Activated CD4-positive, CD25-positive, alpha-beta regulatory T cell treated with anti-CD3 and anti-CD28 coated beads, Interleukin-2, amount 50 U/mL, for 72 hours (primary cell): ENCODE measurements around the gene RABGAP1L.
"Not testable (repeated sequence)": the region's sequence is repeated elsewhere in the genome, so short reads cannot be mapped to it uniquely, and the experiment has no call there.

Experiments
- DNase-seq: peaks from one replicate; pipeline ENCODE4 v3.0.0; 2021

Gene RABGAP1L

GRCh38 chr1:174204697-174205308 is 45.5 kb downstream of the RABGAP1L start:
- no peak for DNase-seq

GRCh38 chr1:174206148-174206836 is 47.0 kb downstream of the RABGAP1L start:
- no peak for DNase-seq

GRCh38 chr1:174209347-174210187 is 50.2 kb downstream of the RABGAP1L start:
- DNase-seq = no peak

GRCh38 chr1:174211486-174211885 is 52.2 kb downstream of the RABGAP1L start:
- DNase-seq = no peak

GRCh38 chr1:174215766-174216165 is 56.4 kb downstream of the RABGAP1L start:
- no peak for DNase-seq

GRCh38 chr1:174217248-174217647 is 57.9 kb downstream of the RABGAP1L start:
- DNase-seq = no peak

- no peak for DNase-seq
Observed at GRCh38 chr1:174217787-174218574, 58.7 kb downstream of the RABGAP1L start.

GRCh38 chr1:174218983-174219382 is 59.7 kb downstream of the RABGAP1L start:
- no peak for DNase-seq

GRCh38 chr1:174219606-174220370 is 60.5 kb downstream of the RABGAP1L start:
- no peak for DNase-seq

GRCh38 chr1:174221681-174222080 is 62.4 kb downstream of the RABGAP1L start:
- DNase-seq = no peak

- no peak for DNase-seq
Observed at GRCh38 chr1:174222166-174222949, 63.0 kb downstream of the RABGAP1L start.

GRCh38 chr1:174224641-174225040 is 65.3 kb downstream of the RABGAP1L start:
- no peak for DNase-seq

- DNase-seq = no peak
Observed at GRCh38 chr1:174225499-174226204, 66.3 kb downstream of the RABGAP1L start.

GRCh38 chr1:174230399-174230798 is 71.1 kb downstream of the RABGAP1L start:
- no peak for DNase-seq

GRCh38 chr1:174232761-174233160 is 73.4 kb downstream of the RABGAP1L start:
- no peak for DNase-seq

- not testable (repeated sequence) for DNase-seq
Observed at GRCh38 chr1:174238845-174239501, 79.7 kb downstream of the RABGAP1L start.

- no peak for DNase-seq
Observed at GRCh38 chr1:174239541-174239940, 80.2 kb downstream of the RABGAP1L start.

- no peak for DNase-seq
Observed at GRCh38 chr1:174242856-174243255, 83.5 kb downstream of the RABGAP1L start.

- no peak for DNase-seq
Observed at GRCh38 chr1:174243451-174244000, 84.2 kb downstream of the RABGAP1L start.

- DNase-seq = no peak
Observed at GRCh38 chr1:174244017-174244416, 84.7 kb downstream of the RABGAP1L start.
